Tongue (tissue), 2 donors: ENCODE measurements around the gene UNC13B. TPM values are rescaled to one million over a fixed set of nuclear protein-coding genes. Genes with fewer than 3 reads are reported as not detected.
A peak's percentile ranks its signal among the peaks of the same experiment; 100 is the strongest.

ENCODE experiments used
- DNase-seq: peaks from one replicate; pipeline ENCODE4 v3.0.0-alpha.2; 2015
- total RNA-seq: library from RNA; depleted of rRNA; stranded (reverse); fragments of >200 nt; gene quantifications from one replicate; pipeline ENCODE4 v1.2.3, GENCODE V29; 2014

UNC13B gene
- total RNA-seq, 1 donor from 2014 or later = 33.0 TPM

- no peak for DNase-seq
These were observed 173.4 kb downstream of the UNC13B start for GRCh38 chr9:35335164-35335563.

- DNase-seq = no peak
These were observed 176.3 kb downstream of the UNC13B start for GRCh38 chr9:35338086-35338485.

- DNase-seq = peak; percentile 43
These were observed 176.9 kb downstream of the UNC13B start for GRCh38 chr9:35338561-35339274.

- no peak for DNase-seq
These were observed 178.2 kb downstream of the UNC13B start for GRCh38 chr9:35340046-35340445.

- DNase-seq = no peak
These were observed 179.2 kb downstream of the UNC13B start for GRCh38 chr9:35341021-35341420.

- peak; percentile 81 for DNase-seq
These were observed 179.8 kb downstream of the UNC13B start for GRCh38 chr9:35341585-35341984.

GRCh38 chr9:35342221-35342958, 180.6 kb downstream of the UNC13B start:
- DNase-seq = no peak

GRCh38 chr9:35348109-35348508, 186.3 kb downstream of the UNC13B start:
- DNase-seq = no peak

- DNase-seq = no peak
These were observed 187.6 kb downstream of the UNC13B start for GRCh38 chr9:35349287-35349990.

GRCh38 chr9:35350212-35350611, 188.4 kb downstream of the UNC13B start:
- DNase-seq = no peak

- no peak for DNase-seq
These were observed 189.2 kb downstream of the UNC13B start for GRCh38 chr9:35350827-35351549.

GRCh38 chr9:35353731-35354365, 192.0 kb downstream of the UNC13B start:
- no peak for DNase-seq

- no peak for DNase-seq
These were observed 194.1 kb downstream of the UNC13B start for GRCh38 chr9:35355939-35356338.

GRCh38 chr9:35357116-35357515, 195.3 kb downstream of the UNC13B start:
- DNase-seq = no peak

- no peak for DNase-seq
These were observed 196.0 kb downstream of the UNC13B start for GRCh38 chr9:35357826-35358225.

- DNase-seq = no peak
These were observed 203.2 kb downstream of the UNC13B start for GRCh38 chr9:35364817-35365585.

GRCh38 chr9:35366627-35367026, 204.8 kb downstream of the UNC13B start:
- no peak for DNase-seq

- DNase-seq = peak; percentile 66
These were observed 205.6 kb downstream of the UNC13B start for GRCh38 chr9:35367451-35367850.

GRCh38 chr9:35370241-35370640, 208.4 kb downstream of the UNC13B start:
- DNase-seq = no peak

GRCh38 chr9:35374436-35374835, 212.6 kb downstream of the UNC13B start:
- DNase-seq = no peak

GRCh38 chr9:35374910-35375309, 213.1 kb downstream of the UNC13B start:
- DNase-seq = peak; percentile 14
